ENCODE data around the gene C1D.

Gene C1D

GRCh38 chr2:68057658-68058396 is 5.0 kb downstream of the C1D start:
- no peak for DNase-seq

DNA sequence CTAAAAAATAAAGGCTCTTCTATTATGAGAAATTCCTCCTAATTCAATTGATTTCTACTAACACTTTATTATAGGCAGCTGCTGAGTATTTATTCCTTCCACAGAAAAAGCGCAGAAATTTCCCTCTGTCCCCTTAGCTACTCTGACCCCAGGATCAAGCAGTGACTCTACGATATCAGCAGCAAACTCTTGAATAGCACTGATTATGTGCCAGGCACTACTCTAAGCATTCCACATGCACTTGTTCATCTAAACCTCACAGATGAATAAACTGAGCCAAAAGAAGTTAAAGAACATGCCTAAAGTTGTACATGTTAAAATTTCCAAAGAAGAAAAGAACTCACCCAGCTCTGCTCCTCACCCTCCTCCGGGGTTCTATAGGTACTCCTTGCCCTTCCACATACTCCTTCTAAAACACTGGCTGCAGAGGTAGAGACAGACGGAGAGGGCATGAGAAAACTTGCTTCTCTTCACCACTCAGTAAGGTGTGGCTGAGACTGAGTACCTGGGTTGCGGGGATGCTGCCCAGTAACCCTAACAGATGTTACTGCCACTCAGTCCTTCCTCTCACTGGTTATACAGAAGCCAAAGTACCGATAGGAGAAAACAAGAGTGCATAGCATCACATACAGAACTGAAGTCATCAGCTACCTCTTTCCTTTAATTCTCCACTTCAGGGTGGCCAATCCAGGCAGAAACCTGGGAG is 9.9 kb downstream of the C1D start:
- no peak for DNase-seq

- no peak for DNase-seq
Measured at GRCh38 chr2:68050353-68050752, 12.5 kb downstream of the C1D start.

DNA sequence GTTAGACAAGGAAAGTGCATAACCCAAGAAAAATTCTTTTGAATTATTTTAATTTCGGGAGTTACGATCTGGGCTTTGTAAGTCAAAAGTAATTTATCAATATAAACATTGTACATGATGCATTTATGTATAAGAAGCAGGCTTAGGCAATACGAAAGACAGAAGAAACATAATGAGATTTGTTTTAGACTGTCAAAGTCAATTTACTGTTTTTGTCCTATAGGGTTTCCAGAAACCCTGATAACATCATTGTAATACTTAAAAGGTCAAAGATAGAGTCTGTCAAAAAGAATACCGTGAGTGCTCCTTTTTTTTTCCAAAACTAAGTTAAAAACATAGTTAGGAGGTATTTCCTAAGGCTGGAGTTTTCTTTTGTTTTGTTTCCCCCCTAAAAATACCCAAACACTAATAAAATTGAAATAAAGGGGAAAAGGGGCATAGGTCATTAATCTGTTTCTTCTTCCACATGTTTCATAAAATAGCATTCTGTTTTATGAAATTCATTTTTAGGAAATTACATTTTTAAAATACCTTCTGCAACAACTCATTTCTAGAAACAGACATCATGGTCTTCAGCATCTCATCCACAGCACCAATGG is 16.1 kb downstream of the C1D start:
- DNase-seq = no peak

DNA sequence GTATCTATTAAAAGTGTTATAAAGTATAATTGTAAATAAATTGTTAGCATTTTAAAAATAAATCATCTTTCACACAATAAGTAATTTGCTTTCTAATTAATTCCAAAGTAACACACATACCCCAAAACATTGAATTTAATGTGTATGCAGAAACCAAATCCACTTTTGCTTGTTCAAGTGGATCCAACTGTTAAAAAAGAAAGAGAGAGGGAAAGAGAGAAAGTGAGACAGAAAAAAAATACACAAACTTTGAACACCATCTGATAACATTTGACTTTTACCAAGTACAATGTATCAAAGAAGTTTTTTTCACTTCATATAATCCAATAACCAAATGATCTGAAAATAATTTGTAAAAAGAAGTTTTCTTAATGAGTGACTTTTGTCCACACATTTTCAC is 16.6 kb downstream of the C1D start:
- DNase-seq = no peak

DNA sequence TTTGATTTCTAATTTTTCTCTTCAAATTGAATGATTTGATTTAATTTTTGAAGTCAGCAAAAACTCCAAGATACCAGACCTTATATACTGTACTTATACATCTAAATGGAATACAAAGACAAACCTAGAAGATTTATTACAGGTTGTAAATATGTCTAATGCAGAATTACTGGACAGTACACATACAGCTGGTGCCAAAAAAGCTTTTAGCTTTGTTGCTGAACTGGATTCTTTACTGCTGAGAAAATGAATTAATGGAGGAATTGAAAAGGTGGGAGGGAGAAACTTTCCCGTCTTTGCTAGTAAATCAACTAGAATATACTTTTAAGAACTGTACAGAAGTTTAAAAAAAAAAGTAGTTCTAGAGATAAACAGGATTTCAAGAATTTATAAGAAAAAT is 17.5 kb downstream of the C1D start:
- DNase-seq = peak; percentile 91

GRCh38 chr2:68044099-68044498 is 18.7 kb downstream of the C1D start:
- peak; percentile 17 for DNase-seq

DNA sequence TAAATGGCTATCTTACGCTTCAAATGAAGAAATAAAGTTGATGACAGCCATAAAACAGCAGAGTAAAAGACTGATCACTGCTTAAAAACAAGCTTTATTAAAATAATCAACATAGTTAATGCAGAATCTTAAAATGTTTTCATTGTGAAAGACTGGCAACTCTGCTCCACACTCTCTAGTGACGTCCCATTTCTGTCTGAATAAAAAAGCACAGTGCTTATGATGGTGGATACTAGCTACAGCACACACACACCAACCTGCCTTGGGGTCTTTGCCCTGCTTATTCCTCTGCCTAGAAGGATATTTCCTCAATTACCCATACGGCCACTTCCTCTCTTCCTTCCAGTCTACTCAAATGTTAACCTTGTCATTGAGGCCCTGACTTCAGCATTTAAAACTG is 19.1 kb downstream of the C1D start:
- DNase-seq = peak; percentile 17

- no peak for DNase-seq
Measured at GRCh38 chr2:68043032-68043431, 19.8 kb downstream of the C1D start.

DNA sequence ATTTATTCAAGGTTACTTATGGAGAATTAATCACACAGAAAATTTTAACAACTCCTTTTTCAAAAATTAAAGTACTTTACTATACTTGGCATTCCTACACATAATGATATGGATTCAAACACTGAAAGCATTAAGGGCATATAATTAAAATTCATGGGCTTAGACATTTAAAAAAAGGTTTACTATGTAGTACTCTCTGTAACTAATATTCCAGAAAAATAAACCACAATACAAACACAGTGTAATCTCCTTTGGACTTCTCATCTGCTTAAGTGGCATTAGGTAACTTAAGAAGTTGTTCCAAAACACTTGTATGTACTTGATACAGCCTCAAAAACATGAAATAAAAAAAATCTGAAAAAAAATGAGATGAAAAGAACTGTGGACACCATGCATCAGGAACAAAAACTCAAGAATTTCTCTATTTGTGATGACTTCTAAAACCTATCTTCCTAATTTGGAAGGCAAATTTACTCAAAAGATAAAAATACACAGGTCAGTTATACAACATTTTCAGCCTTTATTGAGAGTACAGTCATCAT is 21.0 kb downstream of the C1D start:
- no peak for DNase-seq

GRCh38 chr2:68040078-68040477 is 22.7 kb downstream of the C1D start:
- no peak for DNase-seq

- DNase-seq = peak; percentile 29
Measured at GRCh38 chr2:68039317-68039716, 23.5 kb downstream of the C1D start.

- DNase-seq = peak; percentile 30
Measured at GRCh38 chr2:68032702-68033101, 30.1 kb downstream of the C1D start.

DNA sequence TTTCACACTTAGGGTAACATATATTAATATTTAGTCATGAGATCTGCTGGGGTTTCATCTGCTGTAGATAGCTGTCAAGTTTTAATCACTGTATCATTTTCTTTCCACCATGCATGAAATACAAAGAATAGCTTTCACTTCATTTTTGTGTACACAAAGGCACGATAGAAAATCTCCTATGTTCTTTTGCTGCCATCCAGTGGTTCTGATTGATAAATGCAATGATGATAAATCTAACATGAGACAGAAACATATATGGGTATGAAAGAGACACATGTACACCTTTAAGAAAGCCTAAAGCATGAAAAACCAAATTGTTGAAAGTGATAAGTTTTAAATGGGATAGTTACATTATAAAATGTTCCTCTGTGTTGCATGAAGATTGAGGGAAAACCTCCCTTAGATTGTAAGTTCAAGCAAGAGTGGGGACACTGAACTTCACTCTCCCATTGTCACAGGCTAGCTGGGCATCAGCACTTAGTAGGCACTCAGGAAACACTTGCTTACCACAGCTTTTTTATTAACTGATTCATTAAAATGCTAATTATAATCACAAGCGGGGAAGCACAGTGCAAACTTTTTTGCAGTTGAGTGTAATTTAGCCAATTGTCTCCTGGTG is 31.2 kb downstream of the C1D start:
- DNase-seq = peak; percentile 79

DNA sequence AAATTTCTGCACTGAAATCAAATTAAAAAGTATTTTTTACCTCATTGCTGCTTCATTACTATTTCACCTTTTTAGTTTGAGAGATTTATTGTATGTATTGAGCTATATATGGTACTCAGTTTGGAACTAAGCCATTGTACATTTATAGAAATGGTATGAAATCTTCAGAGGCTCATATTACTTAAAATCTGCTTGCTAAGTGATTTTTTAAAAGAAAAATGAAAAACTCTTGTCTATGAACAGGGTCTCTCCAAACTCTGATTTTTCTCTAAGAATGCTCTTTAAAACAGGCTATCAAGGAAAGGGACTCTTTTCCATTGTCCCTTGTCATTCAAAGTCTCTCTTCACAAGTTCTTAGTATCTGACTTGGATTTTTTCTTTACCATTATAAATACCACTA is 31.8 kb downstream of the C1D start:
- no peak for DNase-seq

DNA sequence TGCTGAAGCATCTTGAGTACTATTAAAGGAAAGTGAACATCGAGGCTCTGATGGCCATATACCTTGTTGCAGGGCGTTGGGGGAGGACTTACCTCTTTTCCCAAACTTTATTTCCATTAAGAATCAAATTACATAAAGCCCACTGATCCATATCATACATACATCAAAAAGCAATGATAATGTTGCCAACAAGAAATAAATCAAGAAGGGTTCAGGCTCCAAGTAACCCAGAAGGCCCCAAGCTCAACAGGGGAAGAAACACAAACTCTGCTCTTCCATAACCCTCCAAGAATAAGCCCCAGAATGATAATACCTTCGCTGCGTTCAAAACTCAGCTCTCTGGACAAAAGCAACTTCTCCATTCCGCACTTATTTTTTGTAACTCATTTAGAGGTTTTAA is 32.3 kb downstream of the C1D start:
- DNase-seq = no peak

DNA sequence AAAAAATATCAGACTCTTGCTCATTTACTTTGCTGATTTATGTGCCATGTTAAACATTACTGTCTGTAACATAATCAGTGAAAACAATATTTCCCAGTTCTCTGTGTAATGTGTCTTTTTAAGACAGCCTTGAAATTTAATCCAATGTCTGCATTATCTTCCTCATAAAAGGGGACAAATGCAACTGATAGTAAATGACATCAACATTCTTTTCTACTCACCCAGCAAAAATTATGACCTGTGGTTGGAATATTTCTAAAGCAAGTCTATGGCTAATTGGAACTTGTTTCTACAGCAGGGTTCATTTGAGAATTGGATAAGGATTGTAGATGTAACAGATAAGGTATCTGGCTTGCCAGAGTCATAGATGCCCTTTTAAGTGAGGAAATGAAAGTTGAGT is 34.8 kb downstream of the C1D start:
- peak; percentile 6 for DNase-seq

DNA sequence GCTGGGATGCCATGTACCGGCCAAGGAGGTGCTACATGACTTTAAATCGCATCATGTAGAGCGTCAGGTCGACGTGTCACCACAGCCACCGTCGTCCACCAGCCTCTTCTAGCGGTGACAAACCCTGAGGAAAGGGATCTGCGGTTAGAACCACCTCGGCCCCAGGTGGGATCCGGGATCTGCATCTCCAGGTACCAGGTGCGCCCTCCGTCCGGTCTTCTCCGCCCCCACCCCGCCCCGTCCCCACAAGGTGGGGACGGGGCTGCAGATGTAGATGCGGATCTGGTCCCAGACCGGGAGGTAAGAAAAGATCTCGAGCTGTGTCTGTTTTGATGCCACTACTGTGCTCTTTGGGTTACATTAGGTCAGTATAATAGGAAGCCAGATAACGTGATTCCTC is 38.4 kb downstream of the C1D start:
- DNase-seq = no peak

- no peak for DNase-seq
Measured at GRCh38 chr2:68023904-68024303, 38.9 kb downstream of the C1D start.

DNA sequence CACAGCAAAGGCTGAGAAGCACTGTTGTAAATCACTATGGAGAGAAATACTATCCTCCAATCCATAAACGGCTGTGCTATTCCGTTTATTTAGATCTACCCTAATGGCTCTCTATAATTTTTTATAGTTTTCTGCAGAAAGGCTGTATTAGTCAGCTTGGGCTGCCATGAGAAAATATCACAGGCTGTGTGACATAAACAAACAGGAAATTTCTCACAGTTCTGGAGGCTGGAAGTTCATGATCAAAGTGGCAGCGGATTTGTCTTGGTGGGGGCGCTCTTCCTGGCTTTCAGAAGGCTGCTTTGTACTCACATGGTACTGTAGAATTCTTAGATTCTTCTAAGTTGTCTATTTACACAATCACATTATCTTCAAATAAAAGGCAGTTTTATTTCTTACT is 44.1 kb downstream of the C1D start:
- no peak for DNase-seq

GRCh38 chr2:68009526-68009925 is 53.3 kb downstream of the C1D start:
- DNase-seq = no peak

GRCh38 chr2:68000170-68000825 is 62.5 kb downstream of the C1D start:
- DNase-seq = no peak

DNA sequence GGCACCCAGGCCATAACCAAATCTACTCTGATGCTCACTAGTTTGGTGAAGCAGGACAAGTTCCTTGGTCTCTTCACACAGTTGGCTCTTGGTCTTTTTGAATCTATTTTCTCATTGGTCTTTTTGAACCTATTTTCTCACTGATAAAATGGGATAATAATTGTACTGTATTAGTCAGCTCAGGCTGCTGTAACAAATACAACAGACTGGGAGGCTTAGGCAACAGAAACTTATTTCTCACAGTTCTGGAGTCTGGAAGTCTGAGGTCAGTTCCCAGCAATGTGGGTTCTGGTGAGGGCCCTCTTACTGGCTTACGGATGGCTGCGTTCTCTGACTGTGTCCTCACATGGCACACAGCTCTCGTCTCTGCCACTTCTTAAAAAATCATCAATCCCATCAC is 63.5 kb downstream of the C1D start:
- DNase-seq = no peak

All from NCI-H69 (cell line).